ENCODE measurements around the gene SCYL1. TPM values are rescaled to one million over a fixed set of nuclear protein-coding genes. Genes with fewer than 3 reads are reported as not detected.
A peak's percentile ranks its signal among the peaks of the same experiment; 100 is the strongest.

SCYL1 gene
- total and polyA plus RNA-seq, 2 of the 4 experiments (the other 2 are of a cell fraction): 96.4 to 150 TPM

GRCh38 chr11:65555693-65556231 is 30.9 kb downstream of the SCYL1 start:
- H3K27ac ChIP-seq (ENCODE audit: insufficient read depth, low read length): peak overlapping the region; percentile 9; the same call in 1 of the 2 replicates
- H2BK15ac ChIP-seq (ENCODE audit: low read depth, low read length): no peak overlapping the region
- peak overlapping the region; percentile 64 for H2AFZ ChIP-seq (replicated peaks; ENCODE audit: low read length, poor library complexity)
- H2BK5ac ChIP-seq (ENCODE audit: low read depth, low read length, poor library complexity, severe bottlenecking): peak overlapping the region; percentile 25
- H3K4me2 ChIP-seq (ENCODE audit: low read depth, low read length): peak overlapping the region; percentile 18; the same call in 1 of the 2 replicates
- H2AK5ac ChIP-seq (ENCODE audit: low read depth, low read length): peak overlapping the region; percentile 83
- no CpG with 5 or more reads among the region's 6 CpGs for WGBS, 2 experiments (ENCODE audit: extremely low coverage in 2 of 2, insufficient read length in 1 of 2)
- ChIA-PET CTCF (interaction anchor here (0.6 kb wide), 1 partner anchor 15 kb away, joined by 3 read pairs; no protein-coding TSS in a partner anchor), POLR2A (ENCODE audit: unreplicated experiment) (no interaction called here)
- H3K4ac ChIP-seq (ENCODE audit: low read depth, low read length): peak overlapping the region; percentile 61
- H3K14ac ChIP-seq (replicated peaks; ENCODE audit: low read depth, low read length): peak overlapping the region; percentile 4; the same call in 1 of the 2 replicates
- peaks cover 16 to 42% of the 10 kb centered on the region in 2 experiments for H3K79me1 ChIP-seq (ENCODE audit: low read depth in 1 of 2, low read length in 2 of 2)
- peaks cover 19% of the 10 kb centered on the region for H3K9me1 ChIP-seq (ENCODE audit: insufficient read depth, low read length)
- ATAC-seq (ENCODE audit: low read depth) (peak; percentile 45), DNase-seq (peak; percentile 88)
- no peak overlapping the region for H4K5ac ChIP-seq (ENCODE audit: low read depth, low read length)
- intact Hi-C loops (cut with micrococcal nuclease): loop anchor here (2.0 kb wide), 1 partner anchor 15 kb away; the partner anchor contains the start of gene ZNRD2
- H3K18ac ChIP-seq (ENCODE audit: low read depth, low read length): no peak overlapping the region
- H3K9me3 ChIP-seq (ENCODE audit: control insufficient read depth, insufficient read depth, low read length): no peaks in the 10 kb centered on the region
- no peak overlapping the region for H2BK20ac ChIP-seq (ENCODE audit: low read depth, low read length)
- peak overlapping the region; percentile 25; the same call in 1 of the 2 replicates for H3K23ac ChIP-seq (ENCODE audit: low read depth, low read length)
- no peaks in the 10 kb centered on the region for H3K27me3 ChIP-seq (ENCODE audit: control insufficient read depth, insufficient read depth, low read length)
- peaks cover 19% of the 10 kb centered on the region; the same call in 1 of the 2 replicates for H3K36me3 ChIP-seq (ENCODE audit: control insufficient read depth, insufficient read depth, low read length)
- H3K4me3 ChIP-seq (ENCODE audit: insufficient read depth, low read depth, low read length): no peak overlapping the region
- no TSS peak for BruUV-seq (replicated peaks)
- dilution Hi-C loops (cut with HindIII; ENCODE audit: low sequenced_read_pairs, unreplicated experiment): no loop called here
- in situ Hi-C loops (cut with MboI; ENCODE audit: low sequenced_read_pairs): no loop called here
- peak overlapping the region; percentile 34; the same call in 1 of the 2 replicates for H4K91ac ChIP-seq (ENCODE audit: insufficient read depth, low read depth, low read length)
- peak overlapping the region in 1 of 2 experiments; percentile 9; a peak in 2 of 4 replicates for H4K8ac ChIP-seq (ENCODE audit: low read depth in 2 of 2, low read length in 2 of 2)
- H3K56ac ChIP-seq (ENCODE audit: extremely low read depth, insufficient read depth, low read length): no peak overlapping the region
- TF ChIP-seq FOS (IDR thresholded peaks at IDR 0.05; ENCODE audit: low read depth, low read length) (peak; percentile 87), MAZ (IDR thresholded peaks at IDR 0.05; ENCODE audit: borderline replicate concordance, low read depth, low read length) (peak; percentile 58; the same call in 1 of the 2 replicates), NFE2L2 (IDR thresholded peaks at IDR 0.05; ENCODE audit: low read depth, low read length) (no peak), CHD1 (IDR thresholded peaks at IDR 0.05; ENCODE audit: low read depth, low read length) (0 out of 2 replicates have a peak, but pooled peaks have one; percentile 62), SMC3 (IDR thresholded peaks at IDR 0.05; ENCODE audit: low read depth, low read length) (peak; percentile 2; the same call in 1 of the 2 replicates), RCOR1 (IDR thresholded peaks at IDR 0.05; ENCODE audit: insufficient replicate concordance, low read length) (peak; percentile 66)
- H3K9ac ChIP-seq (ENCODE audit: low read depth, low read length): no peak overlapping the region
- peaks cover 15% of the 10 kb centered on the region for H4K20me1 ChIP-seq (ENCODE audit: insufficient read depth, low read length)
- peak overlapping the region; percentile 31 for H2AK9ac ChIP-seq (replicated peaks; ENCODE audit: low read depth, low read length, poor library complexity)
- peaks cover 38% of the 10 kb centered on the region for H3K4me1 ChIP-seq (ENCODE audit: control insufficient read depth, insufficient read depth, low read length)
- no peak overlapping the region for H2BK120ac ChIP-seq (ENCODE audit: low read depth, low read length)

Measured in IMR-90 (cell line).